GM12872 (cell line): ENCODE data around the gene ZNF573.

Source experiments
- CTCF ChIP-seq: IDR thresholded peaks from 3 replicates; pipeline ENCODE4 v1.5.1; 2011; ENCODE audit warnings: low read depth, mild to moderate bottlenecking, low read length, moderate library complexity; ENCODE audit not compliant: insufficient read depth

The ZNF573 gene

GRCh38 chr19:37779127-37780005 is at the start of gene ZNF573:
Gene ZNF573, minus strand, starts transcription at chr19:37779586. Its CDS starts 5,857 bp downstream, at chr19:37773729.
- peak; percentile 23; the same call in 1 of the 3 replicates for TF ChIP-seq CTCF

- no peak for TF ChIP-seq CTCF
Measured at GRCh38 chr19:37817180-37817981, 38.0 kb upstream of the ZNF573 start.

GRCh38 chr19:37813340-37813739 is 34.0 kb upstream of the ZNF573 start:
- no peak for TF ChIP-seq CTCF

GRCh38 chr19:37809366-37809765 is 30.0 kb upstream of the ZNF573 start:
- TF ChIP-seq CTCF = no peak

GRCh38 chr19:37803249-37803840 is 24.0 kb upstream of the ZNF573 start:
- no peak for TF ChIP-seq CTCF

- no peak for TF ChIP-seq CTCF
Measured at GRCh38 chr19:37790244-37790925, 11.0 kb upstream of the ZNF573 start.
